ENCODE measurements around the gene IGFBP3. TPM values are rescaled to one million over a fixed set of nuclear protein-coding genes. Genes with fewer than 3 reads are reported as not detected.

IGFBP3 gene
- total RNA-seq, 3 donors from 2014 or later = 27.0 to 41.5 (median 40.6) TPM

GRCh38 chr7:45930967-45931366 lies 9.9 kb upstream of the IGFBP3 start:
- no peak for TF ChIP-seq CTCF (IDR thresholded peaks at IDR 0.05)
- intact Hi-C loops (cut with DNase I, micrococcal nuclease) = no loop called here

GRCh38 chr7:45927721-45928120 lies 6.6 kb upstream of the IGFBP3 start:
- H3K4me3 ChIP-seq = no peak overlapping the region
- H3K9me3 ChIP-seq = no peaks in the 10 kb centered on the region
- intact Hi-C loops (cut with DNase I, micrococcal nuclease) = loop anchor here in 1 of 2 donors (10.0 kb wide), 1 partner anchor 1157 kb away; no protein-coding TSS in a partner anchor
- no peaks in the 10 kb centered on the region for H3K36me3 ChIP-seq (ENCODE audit: low read depth)
- ATAC-seq (no peak), DNase-seq (no peak)
- TF ChIP-seq CTCF (IDR thresholded peaks at IDR 0.05) = no peak
- no peaks in the 10 kb centered on the region for H3K4me1 ChIP-seq (ENCODE audit: low read depth)

More at GRCh38 chr7:45930967-45931366, 9.9 kb upstream of the IGFBP3 start:
- Histone ChIP-seq H3K4me3 (no peak overlapping the region), H3K9me3 (no peaks in the 10 kb centered on the region), H3K36me3 (ENCODE audit: low read depth) (no peaks in the 10 kb centered on the region), H3K4me1 (ENCODE audit: low read depth) (no peaks in the 10 kb centered on the region)
- no peak for ATAC-seq
- no peak for DNase-seq

GRCh38 chr7:45924283-45924682 lies 3.2 kb upstream of the IGFBP3 start:
- Histone ChIP-seq H3K36me3 (ENCODE audit: low read depth) (no peaks in the 10 kb centered on the region), H3K4me3 (no peak overlapping the region), H3K9me3 (no peaks in the 10 kb centered on the region), H3K4me1 (ENCODE audit: low read depth) (no peaks in the 10 kb centered on the region)
- ATAC-seq (no peak), DNase-seq (no peak)
- intact Hi-C loops (cut with DNase I, micrococcal nuclease) = loop anchor here (5.0 to 10.0 kb wide), 2 partner anchors 428 to 1161 kb away; no protein-coding TSS in a partner anchor
- no peak for TF ChIP-seq CTCF (IDR thresholded peaks at IDR 0.05)

- ATAC-seq (no peak), DNase-seq (no peak)
- Histone ChIP-seq H3K4me3 (no peak overlapping the region), H3K36me3 (ENCODE audit: low read depth) (no peaks in the 10 kb centered on the region), H3K9me3 (no peaks in the 10 kb centered on the region), H3K4me1 (ENCODE audit: low read depth) (no peaks in the 10 kb centered on the region)
- intact Hi-C loops (cut with DNase I, micrococcal nuclease) = loop anchor here (5.0 to 10.0 kb wide), 2 partner anchors 428 to 1161 kb away; no protein-coding TSS in a partner anchor
- no peak for TF ChIP-seq CTCF (IDR thresholded peaks at IDR 0.05)
These were observed 2.7 kb upstream of the IGFBP3 start for GRCh38 chr7:45923818-45924217.

GRCh38 chr7:45923290-45923689 lies 2.2 kb upstream of the IGFBP3 start:
- no peak overlapping the region for H3K4me3 ChIP-seq
- peak in 2 of 3 donors; percentile 75 to 81 for DNase-seq
- H3K9me3 ChIP-seq = no peaks in the 10 kb centered on the region
- H3K4me1 ChIP-seq (ENCODE audit: low read depth) = no peaks in the 10 kb centered on the region
- peak; percentile 69 for TF ChIP-seq CTCF (IDR thresholded peaks at IDR 0.05)
- peak; percentile 54 for ATAC-seq
- intact Hi-C loops (cut with DNase I, micrococcal nuclease) = loop anchor here (5.0 to 10.0 kb wide), 2 partner anchors 429 to 1162 kb away; no protein-coding TSS in a partner anchor
- H3K36me3 ChIP-seq (ENCODE audit: low read depth) = no peaks in the 10 kb centered on the region
